ENCODE results near the gene AFAP1. TPM values are rescaled to one million over a fixed set of nuclear protein-coding genes. Genes with fewer than 3 reads are reported as not detected.

Gene AFAP1
- total RNA-seq, 1 donor from 2014 or later = 29.8 TPM

- DNase-seq (ENCODE audit: low read depth in 2 of 2) = no peak
Measured at GRCh38 chr4:7759216-7759615, 180.4 kb downstream of the AFAP1 start.

- no peak for DNase-seq (ENCODE audit: low read depth in 2 of 2)
Measured at GRCh38 chr4:7758476-7758875, 181.2 kb downstream of the AFAP1 start.

GRCh38 chr4:7757501-7758471, 181.9 kb downstream of the AFAP1 start:
- DNase-seq (ENCODE audit: low read depth in 2 of 2) = peak; percentile 18 to 41

GRCh38 chr4:7756561-7757355, 182.9 kb downstream of the AFAP1 start:
- DNase-seq (ENCODE audit: low read depth in 2 of 2) = no peak

GRCh38 chr4:7756071-7756470, 183.6 kb downstream of the AFAP1 start:
- DNase-seq (ENCODE audit: low read depth in 2 of 2) = no peak

- DNase-seq (ENCODE audit: low read depth in 2 of 2) = no peak
Measured at GRCh38 chr4:7755561-7755960, 184.1 kb downstream of the AFAP1 start.

GRCh38 chr4:7754565-7755262, 184.9 kb downstream of the AFAP1 start:
- no peak for DNase-seq (ENCODE audit: low read depth in 2 of 2)

GRCh38 chr4:7753931-7754465, 185.7 kb downstream of the AFAP1 start:
- no peak for DNase-seq (ENCODE audit: low read depth in 2 of 2)

GRCh38 chr4:7753271-7753670, 186.4 kb downstream of the AFAP1 start:
- DNase-seq (ENCODE audit: low read depth in 2 of 2) = peak in 1 of 2 donors; percentile 25

- DNase-seq (ENCODE audit: low read depth in 2 of 2) = no peak
Measured at GRCh38 chr4:7752649-7753048, 187.0 kb downstream of the AFAP1 start.

GRCh38 chr4:7750972-7751371, 188.7 kb downstream of the AFAP1 start:
- DNase-seq (ENCODE audit: low read depth in 2 of 2) = no peak

- DNase-seq (ENCODE audit: low read depth in 2 of 2) = no peak
Measured at GRCh38 chr4:7750523-7750922, 189.1 kb downstream of the AFAP1 start.

GRCh38 chr4:7747566-7747965, 192.1 kb downstream of the AFAP1 start:
- DNase-seq (ENCODE audit: low read depth in 2 of 2) = no peak

- no peak for DNase-seq (ENCODE audit: low read depth in 2 of 2)
Measured at GRCh38 chr4:7747062-7747385, 192.6 kb downstream of the AFAP1 start.

- no peak for DNase-seq (ENCODE audit: low read depth in 2 of 2)
Measured at GRCh38 chr4:7746351-7747061, 193.2 kb downstream of the AFAP1 start.

GRCh38 chr4:7745301-7745885, 194.3 kb downstream of the AFAP1 start:
- no peak for DNase-seq (ENCODE audit: low read depth in 2 of 2)

GRCh38 chr4:7744142-7744804, 195.4 kb downstream of the AFAP1 start:
- no peak for DNase-seq (ENCODE audit: low read depth in 2 of 2)

GRCh38 chr4:7742807-7743280, 196.8 kb downstream of the AFAP1 start:
- no peak for DNase-seq (ENCODE audit: low read depth in 2 of 2)

GRCh38 chr4:7741946-7742806, 197.5 kb downstream of the AFAP1 start:
- DNase-seq (ENCODE audit: low read depth in 2 of 2) = no peak
